Heart left ventricle (tissue), 13 donors: Measurements from ENCODE around the gene SNED1.

ENCODE experiments used
- CTCF ChIP-seq, 12 donors: fragments of 200-600 bp; sonication (generic) in 4 of 12; IDR thresholded peaks; one replicate each; pipeline versions ENCODE4 v1.5.0 to v1.8.0; 2018 to 2022; ENCODE audit warnings: antibody characterized with exemption in 12 of 12, mild to moderate bottlenecking in 5 of 12
- POLR2A ChIP-seq, 2 donors: fragments of 450-650 bp; IDR thresholded peaks; one replicate each; pipeline ENCODE4 v1.6.1; 2017; ENCODE audit warnings: antibody characterized with exemption in 2 of 2, mild to moderate bottlenecking in 2 of 2, moderate library complexity in 2 of 2
- donor health status: ischemic (EF 13 %, LVEDD 7.1; RV severe dilation, severe dysfunction).
- donor health status: DM: no; HTN: yes; CAD: no.
- donor health status: DM: no; HTN: no; CAD: no.
- donor health status: ischemic (EF 25% LVEDD 6.9; RV normal size, moderate dysfunction).
- donor health status: ischemic (EF 25% LVEDD 5.7; RV mildly dilated, moderate dysfunction).
- donor health status: ischemic (EF 35%, LVEDD 5.7; RV mildly dilated, moderate dysfunction).
- donor health status: nonischemic (EF 11% LVEDD 7.7; RV severe dilation, severe dysfunction).
- donor health status: DM: yes; HTN: yes; CAD: no.
- donor health status: PGD.
- donor health status: ischemic (EF 29% LVEDD 5.4; RV normal size, mild dysfunction).
- donor health status: nonischemic (EF 23%, LVEDD 6.1; RV moderate dilation, normal function).

GRCh38 chr2:240958366-240959213 is 39.8 kb upstream of the SNED1 start:
- no peak for TF ChIP-seq POLR2A (IDR thresholded peaks at IDR 0.05)
- no peak for TF ChIP-seq CTCF (IDR thresholded peaks at IDR 0.05)
